Mesendoderm (in vitro differentiated cells): ENCODE data around the gene ATP5ME.

Source experiments
- DNase-seq: peaks from one replicate; pipeline ENCODE4 v3.0.0; 2013
- H2AK5ac ChIP-seq: 2 replicates; pipeline ENCODE4 v1.6.1; 2013; ENCODE audit warnings: low read length, inconsistent platforms
- H2BK120ac ChIP-seq: 2 replicates; pipeline ENCODE4 v1.6.1; 2013; ENCODE audit warnings: low read depth, mild to moderate bottlenecking, low read length, moderate library complexity, mixed read lengths
- H2BK15ac ChIP-seq: replicated peaks from 2 replicates; pipeline ENCODE4 v1.6.1; 2013; ENCODE audit warnings: low read depth, mild to moderate bottlenecking, moderate library complexity
- H2BK5ac ChIP-seq: 2 replicates; pipeline ENCODE4 v1.6.1; 2013; ENCODE audit warnings: low read length, inconsistent platforms
- H3K18ac ChIP-seq: 2 replicates; pipeline ENCODE4 v1.6.1; 2013; ENCODE audit warnings: mild to moderate bottlenecking, low read length, mixed read lengths
- H3K23ac ChIP-seq: one replicate; pipeline ENCODE4 v1.6.1; 2013; ENCODE audit warnings: low read length
- H3K27ac ChIP-seq: 2 replicates; pipeline ENCODE4 v1.5.1; 2013; ENCODE audit warnings: low read depth, mild to moderate bottlenecking, inconsistent platforms, low read length, moderate library complexity
- H3K27me3 ChIP-seq: 2 replicates; pipeline ENCODE4 v1.6.1; 2013; ENCODE audit warnings: low read length, control low read depth, mild to moderate bottlenecking, inconsistent platforms; ENCODE audit not compliant: insufficient read depth, poor library complexity
- H3K36me3 ChIP-seq: 2 replicates; pipeline ENCODE4 v1.6.1; 2013; ENCODE audit warnings: low read length, inconsistent platforms; ENCODE audit not compliant: control insufficient read depth, insufficient read depth
- H3K4ac ChIP-seq: one replicate; pipeline ENCODE4 v1.6.1; 2013; ENCODE audit warnings: low read depth, mild to moderate bottlenecking, low read length, moderate library complexity
- H3K4me1 ChIP-seq: 2 replicates; pipeline ENCODE4 v1.6.1; 2013; ENCODE audit warnings: low read depth, low read length, inconsistent platforms; ENCODE audit not compliant: control insufficient read depth
- H3K4me2 ChIP-seq: 2 replicates; pipeline ENCODE4 v1.6.1; 2013; ENCODE audit warnings: low read length
- H3K4me3 ChIP-seq: 2 replicates; pipeline ENCODE4 v1.5.1; 2013; ENCODE audit warnings: mild to moderate bottlenecking, low read length
- H3K56ac ChIP-seq: one replicate; pipeline ENCODE4 v1.6.1; 2013; ENCODE audit warnings: low read length
- H3K79me1 ChIP-seq: 2 replicates; pipeline ENCODE4 v1.6.1; 2013; ENCODE audit warnings: low read length, inconsistent platforms
- H3K79me2 ChIP-seq: 2 replicates; pipeline ENCODE4 v1.6.1; 2013; ENCODE audit warnings: mild to moderate bottlenecking, low read length; ENCODE audit not compliant: control insufficient read depth, insufficient read depth
- H3K9ac ChIP-seq: 2 replicates; pipeline ENCODE4 v1.6.1; 2013; ENCODE audit warnings: low read length, inconsistent platforms
- H4K5ac ChIP-seq: one replicate; pipeline ENCODE4 v1.6.1; 2013; ENCODE audit warnings: low read length
- H4K8ac ChIP-seq: one replicate; pipeline ENCODE4 v1.6.1; 2013; ENCODE audit warnings: low read depth, mild to moderate bottlenecking, control low read depth, low read length, moderate library complexity
- WGBS: extraction: QIAGEN DNeasy Blood & Tissue Kit; methylation state at CpG from one replicate; pipeline ENCODE4 v1.1.7; 2013; ENCODE audit warnings: low lambda C conversion rate, missing lambda C conversion rate; ENCODE audit not compliant: insufficient coverage; ENCODE audit errors: extremely low coverage; 5-methylcytosine and 5-hydroxymethylcytosine counted together

The ATP5ME gene

DNA sequence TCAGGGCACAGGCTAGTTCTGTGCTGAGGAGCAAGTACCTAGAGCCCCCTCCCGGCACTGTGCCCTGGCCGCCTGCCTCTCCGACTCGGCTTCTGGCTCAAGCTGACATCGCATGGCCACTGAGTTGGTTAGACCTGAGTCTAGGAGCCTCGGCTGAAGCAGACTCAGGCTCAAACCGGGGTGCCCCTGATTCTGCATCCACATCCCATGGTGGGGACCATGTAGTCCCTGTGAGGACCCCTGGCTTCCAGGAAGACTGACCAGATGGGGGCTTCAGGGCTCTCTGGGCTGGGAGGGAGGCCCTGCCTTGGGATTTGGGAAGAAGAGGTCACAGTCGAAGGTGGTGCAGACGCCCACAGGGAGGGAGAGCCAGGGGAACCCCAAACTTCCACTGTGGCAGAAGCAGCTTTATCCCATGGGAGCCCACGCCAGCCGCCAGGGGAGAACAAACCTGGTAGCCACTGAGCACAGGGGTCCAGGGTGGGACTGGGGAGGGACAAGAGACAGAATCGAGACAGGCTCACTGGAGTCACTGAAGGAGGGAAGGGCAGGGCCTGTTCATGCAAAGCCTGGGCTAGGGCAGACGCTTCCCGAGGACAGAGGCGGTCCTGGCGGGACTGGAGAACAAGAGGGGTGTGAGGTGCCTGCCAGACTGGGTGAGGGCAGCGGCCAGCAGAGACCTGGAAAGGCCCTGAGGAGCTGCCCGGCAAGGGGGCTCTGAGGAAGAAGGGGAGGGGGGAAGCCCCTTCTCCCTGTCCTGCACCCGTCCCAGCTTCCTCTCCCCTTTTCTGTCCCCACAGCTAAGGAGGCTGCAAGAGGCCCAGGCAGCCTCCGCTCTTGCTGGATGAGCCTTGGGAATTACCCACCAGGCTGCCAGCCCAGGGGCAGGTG lies 47.6 kb downstream of the ATP5ME start:
- Histone ChIP-seq H3K56ac (no peak overlapping the region), H3K4ac (no peak overlapping the region), H3K4me2 (no peak overlapping the region), H3K18ac (no peak overlapping the region), H2BK120ac (no peak overlapping the region), H3K79me1 (no peaks in the 10 kb centered on the region), H4K8ac (no peak overlapping the region), H3K23ac (no peak overlapping the region), H2AK5ac (no peak overlapping the region), H3K27ac (no peak overlapping the region), H3K79me2 (no peaks in the 10 kb centered on the region), H3K4me3 (no peak overlapping the region), H3K9ac (no peak overlapping the region), H3K36me3 (no peaks in the 10 kb centered on the region), H3K4me1 (no peaks in the 10 kb centered on the region), H2BK15ac (no peak overlapping the region), H3K27me3 (no peaks in the 10 kb centered on the region), H4K5ac (no peak overlapping the region), H2BK5ac (no peak overlapping the region)
- WGBS: no CpG with 5 or more reads among the region's 20 CpGs
- no peak for DNase-seq

DNA sequence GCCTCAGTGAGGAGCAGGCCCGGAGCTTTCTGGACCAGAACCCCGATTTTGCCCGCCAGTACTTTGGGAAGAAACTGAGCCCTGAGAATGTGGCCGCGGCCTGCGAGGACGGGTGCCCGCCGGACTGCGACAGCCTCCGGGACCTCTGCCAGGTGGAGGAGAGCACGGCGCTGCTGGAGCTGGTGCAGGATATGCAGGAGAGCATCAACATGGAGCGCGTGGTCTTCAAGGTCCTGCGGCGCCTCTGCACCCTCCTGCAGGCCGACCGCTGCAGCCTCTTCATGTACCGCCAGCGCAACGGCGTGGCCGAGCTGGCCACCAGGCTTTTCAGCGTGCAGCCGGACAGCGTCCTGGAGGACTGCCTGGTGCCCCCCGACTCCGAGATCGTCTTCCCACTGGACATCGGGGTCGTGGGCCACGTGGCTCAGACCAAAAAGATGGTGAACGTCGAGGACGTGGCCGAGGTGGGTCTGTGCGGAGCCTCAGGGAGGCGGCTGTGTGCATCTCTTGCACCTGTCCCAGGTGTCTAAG lies 48.4 kb downstream of the ATP5ME start:
- Histone ChIP-seq H3K18ac (no peak overlapping the region), H3K79me2 (no peaks in the 10 kb centered on the region), H3K4me3 (no peak overlapping the region), H3K4ac (no peak overlapping the region), H3K4me1 (no peaks in the 10 kb centered on the region), H4K8ac (no peak overlapping the region), H3K79me1 (no peaks in the 10 kb centered on the region), H2BK120ac (no peak overlapping the region), H3K36me3 (no peaks in the 10 kb centered on the region), H3K27me3 (no peaks in the 10 kb centered on the region), H3K56ac (no peak overlapping the region), H3K23ac (no peak overlapping the region), H3K9ac (no peak overlapping the region), H2AK5ac (no peak overlapping the region), H3K27ac (no peak overlapping the region), H2BK15ac (no peak overlapping the region), H3K4me2 (no peak overlapping the region), H2BK5ac (no peak overlapping the region), H4K5ac (no peak overlapping the region)
- WGBS: no CpG with 5 or more reads among the region's 39 CpGs
- DNase-seq: no peak

DNA sequence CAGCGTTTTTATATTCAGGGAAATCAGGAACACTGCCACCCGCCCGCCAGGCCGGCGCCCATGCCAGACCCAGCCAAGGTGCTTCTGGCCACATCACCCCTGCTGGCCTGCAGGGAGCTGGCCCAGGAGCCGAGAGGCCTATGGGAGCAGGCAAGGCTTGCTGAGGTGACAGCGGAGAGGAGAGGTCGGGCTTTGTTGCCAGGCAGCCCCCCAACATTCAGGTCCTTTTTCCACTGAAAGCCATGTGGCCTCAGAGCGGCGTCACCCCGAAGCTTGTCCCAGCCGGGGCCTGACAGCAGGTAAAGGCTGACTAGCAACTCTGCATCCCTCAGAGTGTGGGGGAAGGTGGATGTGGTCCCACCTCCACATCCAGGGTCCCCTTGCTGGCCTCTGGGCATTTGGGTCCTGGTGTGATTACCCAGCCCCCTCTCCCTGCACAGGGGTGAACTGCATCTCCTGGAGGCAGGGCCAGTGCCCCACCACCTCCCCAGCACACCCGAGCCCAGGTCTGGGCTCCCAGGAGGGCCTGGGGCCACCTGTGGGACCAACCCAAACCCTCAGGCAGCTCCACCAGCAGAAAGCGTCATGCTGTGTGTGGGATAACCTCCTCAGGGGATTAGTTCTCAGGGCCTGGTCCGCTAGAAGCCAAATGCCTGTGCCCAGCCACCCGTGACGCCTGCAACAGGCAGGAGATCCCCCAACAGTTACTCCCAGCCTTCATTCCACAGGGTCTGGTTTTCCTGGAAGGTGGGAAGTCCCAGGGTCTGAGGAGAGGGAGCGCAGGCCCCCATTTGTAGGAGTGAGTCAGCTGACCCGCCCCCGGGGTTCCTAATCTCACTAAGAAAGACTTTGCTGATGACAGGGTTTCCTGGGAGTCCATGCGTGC lies 49.1 kb downstream of the ATP5ME start, which contains the start of gene PDE6B:
TSS of gene PDE6B (plus strand) at position 869 of the 886 bp plus-strand sequence. CDS start 54 bp downstream, outside the sequence.
- no peak within 1 kb of the TSS for H3K4me2 ChIP-seq
- no peaks in the 10 kb centered on the region for H3K27me3 ChIP-seq
- no peak within 1 kb of the TSS for H3K18ac ChIP-seq
- no peak within 1 kb of the TSS for H2BK15ac ChIP-seq
- H3K36me3 ChIP-seq: no peaks in the 10 kb centered on the region
- no peak within 1 kb of the TSS for H4K8ac ChIP-seq
- no peak within 1 kb of the TSS for H4K5ac ChIP-seq
- H3K79me1 ChIP-seq: no peaks in the 10 kb centered on the region
- H3K4me1 ChIP-seq: no peaks in the 10 kb centered on the region
- no peaks in the 10 kb centered on the region for H3K79me2 ChIP-seq
- H3K9ac ChIP-seq: no peak within 1 kb of the TSS
- H3K4me3 ChIP-seq: no peak within 1 kb of the TSS
- H2BK5ac ChIP-seq: no peak within 1 kb of the TSS
- no CpG with 5 or more reads among the region's 21 CpGs for WGBS
- H2AK5ac ChIP-seq: no peak within 1 kb of the TSS
- no peak within 1 kb of the TSS for H3K27ac ChIP-seq
- peak; percentile 66 for DNase-seq
- no peak within 1 kb of the TSS for H2BK120ac ChIP-seq
- no peak within 1 kb of the TSS for H3K23ac ChIP-seq
- no peak within 1 kb of the TSS for H3K4ac ChIP-seq
- H3K56ac ChIP-seq: no peak within 1 kb of the TSS

DNA sequence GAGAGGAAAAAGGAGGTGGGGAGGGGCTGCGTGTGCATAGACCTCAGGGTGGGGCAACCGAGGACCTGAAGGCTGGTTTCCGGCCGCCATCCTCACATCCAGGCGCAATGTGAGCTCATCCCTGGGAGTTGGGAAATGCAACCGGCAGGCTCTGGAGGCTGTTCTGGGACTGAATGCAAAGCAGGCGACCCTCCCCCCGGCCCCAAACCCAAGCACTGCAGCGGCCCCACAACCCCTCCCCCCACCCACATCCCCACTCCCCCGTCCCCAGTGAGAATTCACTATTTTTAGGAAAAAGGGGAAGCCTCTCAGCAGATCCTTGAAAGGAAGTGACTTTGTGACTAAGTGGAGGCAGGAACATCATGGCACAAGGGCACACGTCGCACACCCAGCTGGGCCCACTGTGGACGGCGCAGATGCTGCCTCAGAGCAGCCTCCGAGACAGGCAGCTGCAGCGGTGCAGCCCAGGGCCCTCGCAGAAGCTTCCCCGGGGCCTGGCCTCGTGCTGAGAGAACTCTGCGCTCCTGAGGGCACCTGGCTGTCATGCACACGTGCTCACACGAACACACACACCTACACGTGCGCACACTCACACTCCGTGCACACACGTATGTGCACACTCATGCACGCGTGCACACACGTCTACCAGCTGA lies 50.0 kb downstream of the ATP5ME start:
- Histone ChIP-seq H2BK5ac (no peak overlapping the region), H3K23ac (no peak overlapping the region), H3K27me3 (no peaks in the 10 kb centered on the region), H3K4me2 (no peak overlapping the region), H3K4me1 (no peaks in the 10 kb centered on the region), H2BK120ac (no peak overlapping the region), H3K4ac (no peak overlapping the region), H2BK15ac (no peak overlapping the region), H4K5ac (no peak overlapping the region), H3K56ac (no peak overlapping the region), H4K8ac (no peak overlapping the region), H3K79me1 (no peaks in the 10 kb centered on the region), H3K36me3 (no peaks in the 10 kb centered on the region), H3K79me2 (no peaks in the 10 kb centered on the region), H2AK5ac (no peak overlapping the region), H3K18ac (no peak overlapping the region), H3K4me3 (no peak overlapping the region), H3K27ac (no peak overlapping the region), H3K9ac (no peak overlapping the region)
- DNase-seq: peak; percentile 6
- WGBS: no CpG with 5 or more reads among the region's 29 CpGs

DNA sequence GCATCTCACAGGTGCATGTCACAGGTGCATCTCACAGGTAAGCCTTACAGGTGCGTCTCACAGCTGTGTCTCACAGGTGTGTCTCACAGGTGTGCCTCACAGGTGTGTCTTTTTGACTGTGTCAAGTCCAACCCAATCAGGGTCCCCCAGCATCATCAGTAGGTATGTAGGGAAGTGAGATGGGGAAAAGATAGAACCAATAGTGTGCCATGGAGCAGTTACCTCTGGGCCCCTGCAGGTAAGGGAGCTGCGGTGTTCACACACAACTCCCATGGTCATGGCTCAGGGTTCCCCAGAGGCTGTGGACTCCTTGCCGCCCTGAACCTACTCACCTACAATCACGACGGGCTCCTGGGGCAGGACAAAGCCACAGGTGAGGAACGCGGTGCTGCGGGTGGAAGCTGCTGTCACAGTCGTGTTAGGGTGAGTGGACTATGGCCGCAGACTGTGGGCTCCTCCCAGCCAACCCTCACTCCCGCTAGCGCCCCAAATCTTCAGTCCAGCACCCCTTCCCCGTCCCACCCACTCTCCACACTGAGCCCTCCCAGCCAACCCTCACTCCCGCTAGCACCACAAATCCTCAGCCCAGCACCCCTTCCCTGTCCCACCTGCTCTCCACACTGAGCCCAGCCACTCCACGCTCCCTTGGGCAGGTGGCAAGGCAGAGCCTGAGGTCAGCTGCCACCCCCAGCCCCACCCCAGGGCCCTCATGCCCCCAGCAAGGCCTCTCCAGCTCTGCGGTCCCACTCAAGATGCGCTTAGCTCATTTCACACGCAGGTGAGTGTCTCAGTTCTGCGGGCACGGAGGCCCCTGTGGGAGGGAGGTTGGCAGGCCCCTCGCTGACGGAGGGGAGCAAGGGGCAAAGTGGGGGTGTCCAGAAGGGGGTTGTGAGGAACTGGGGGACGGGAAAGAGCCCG lies 50.8 kb downstream of the ATP5ME start:
- no peak overlapping the region for H3K4me3 ChIP-seq
- H3K23ac ChIP-seq: no peak overlapping the region
- no peak overlapping the region for H3K18ac ChIP-seq
- no peak overlapping the region for H3K4me2 ChIP-seq
- H4K8ac ChIP-seq: no peak overlapping the region
- no peak overlapping the region for H2BK5ac ChIP-seq
- WGBS: no CpG with 5 or more reads among the region's 24 CpGs
- no peaks in the 10 kb centered on the region for H3K36me3 ChIP-seq
- no peak overlapping the region for H3K4ac ChIP-seq
- no peaks in the 10 kb centered on the region for H3K27me3 ChIP-seq
- no peaks in the 10 kb centered on the region for H3K79me2 ChIP-seq
- H4K5ac ChIP-seq: no peak overlapping the region
- no peak for DNase-seq
- H3K56ac ChIP-seq: no peak overlapping the region
- no peaks in the 10 kb centered on the region for H3K4me1 ChIP-seq
- H3K9ac ChIP-seq: no peak overlapping the region
- no peaks in the 10 kb centered on the region for H3K79me1 ChIP-seq
- H2BK120ac ChIP-seq: no peak overlapping the region
- H3K27ac ChIP-seq: no peak overlapping the region
- no peak overlapping the region for H2AK5ac ChIP-seq
- H2BK15ac ChIP-seq: no peak overlapping the region
